HCT116 (cell line): ENCODE measurements around the gene RTL3. TPM values are rescaled to one million over a fixed set of nuclear protein-coding genes. Genes with fewer than 3 reads are reported as not detected.
"Not testable (repeated sequence)": the region's sequence is repeated elsewhere in the genome, so short reads cannot be mapped to it uniquely, and the experiment has no call there.

ENCODE experiments used
- ATAC-seq: fragments of 200-7000 bp; cut with Tn5 transposase; 2 replicates; pipeline ENCODE4 v1.9.1; 2020; ENCODE audit warnings: mild to moderate bottlenecking, moderate library complexity
- BruUV-seq: library from RNA; stranded (reverse); fragments of 400-500 nt; replicated peaks from 2 replicates; lab custom pipeline; 2021; lab: Mats Ljungman, UMichigan
- CTCF ChIA-PET: fragments of 300-600 bp; sonication (Branson Sonifier 250); formaldehyde crosslinking; loops from one replicate; lab custom pipeline; 2021; ENCODE audit warnings: antibody characterized with exemption; lab: Charles Lee
- POLR2A ChIA-PET: fragments of 300-600, 350-600 bp; sonication (Branson Sonifier 250); formaldehyde crosslinking; loops from one replicate; lab custom pipeline; 2021; ENCODE audit warnings: antibody characterized with exemption; lab: Charles Lee
- RAD21 ChIA-PET, 2 experiments: fragments of 300-600 bp; sonication (Branson Sonifier 250); formaldehyde crosslinking; loops; one replicate each; lab custom pipeline; 2023; ENCODE audit warnings: low total read pairs in 2 of 2; ENCODE audit not compliant: uncharacterized antibody in 2 of 2, unreplicated experiment in 2 of 2, low non-redundant PET in 1 of 2; lab: Charles Lee
- DNase-seq: peaks from one replicate; pipeline ENCODE4 v3.0.0-alpha.2; 2010; ENCODE audit warnings: low read depth, low spot score
- H2AFZ ChIP-seq: fragments of 200-600 bp; shearing (Covaris generic), sonication (generic); 2 replicates; pipeline ENCODE4 v1.6.1; 2017; ENCODE audit warnings: low read depth, mixed run types, mixed read lengths, antibody characterized with exemption, low read length; ENCODE audit not compliant: poor library complexity, severe bottlenecking
- H3K27ac ChIP-seq: 2 replicates; pipeline ENCODE4 v1.5.1; 2012; ENCODE audit warnings: low read depth, low read length
- H3K27me3 ChIP-seq: fragments of 200-600 bp; sonication (generic); 2 replicates; pipeline ENCODE4 v1.6.1; 2016; ENCODE audit warnings: mixed run types, low read length, mixed read lengths; ENCODE audit not compliant: insufficient read depth
- H3K36me3 ChIP-seq, 2 experiments: fragments of 200-500 bp in 1 of 2; fragments of 200-600 bp in 1 of 2; sonication (Bioruptor generic) in 1 of 2; sonication (generic) in 1 of 2; 2 replicates each; pipeline versions ENCODE4 v1.5.1 to v1.6.1; 2014 to 2016; ENCODE audit warnings: low read length in 2 of 2, inconsistent platforms in 1 of 2, mixed read lengths in 1 of 2, mixed run types in 1 of 2; ENCODE audit not compliant: insufficient read depth in 2 of 2, control insufficient read depth in 1 of 2
- H3K4me1 ChIP-seq, 2 experiments: fragments of 200-600 bp in 1 of 2; sonication (generic) in 1 of 2; 2 replicates each; pipeline versions ENCODE4 v1.5.1 to v1.6.1; 2012 to 2017; ENCODE audit warnings: low read length in 2 of 2, inconsistent platforms in 1 of 2, mild to moderate bottlenecking in 1 of 2, mixed read lengths in 1 of 2, mixed run types in 1 of 2, moderate library complexity in 1 of 2; ENCODE audit not compliant: insufficient read depth in 2 of 2, control insufficient read depth in 1 of 2
- H3K4me2 ChIP-seq: fragments of 200-600 bp; sonication (generic); 2 replicates; pipeline ENCODE4 v1.6.1; 2017; ENCODE audit warnings: mixed run types, low read length, mixed read lengths
- H3K4me3 ChIP-seq, 2 experiments: fragments of 200-600 bp in 1 of 2; sonication (generic) in 1 of 2; replicated peaks in 1 of 2; 2 replicates each; pipeline ENCODE4 v1.5.1; 2011 to 2016; ENCODE audit warnings: low read length in 2 of 2, control low read depth in 1 of 2, low read depth in 1 of 2, mild to moderate bottlenecking in 1 of 2, mixed read lengths in 1 of 2, mixed run types in 1 of 2
- H3K79me2 ChIP-seq: fragments of 200-600 bp; sonication (generic); 2 replicates; pipeline ENCODE4 v1.6.1; 2017; ENCODE audit warnings: mild to moderate bottlenecking, mixed run types, low read length, moderate library complexity, mixed read lengths; ENCODE audit not compliant: insufficient read depth
- H3K9ac ChIP-seq: fragments of 200-600 bp; sonication (generic); 2 replicates; pipeline ENCODE4 v1.6.1; 2016; ENCODE audit warnings: low read length, mixed read lengths
- H3K9me2 ChIP-seq: fragments of 200-600 bp; sonication (generic), shearing (Covaris generic); 2 replicates; pipeline ENCODE4 v1.6.1; 2017; ENCODE audit warnings: mixed run types, mild to moderate bottlenecking, moderate library complexity; ENCODE audit not compliant: insufficient read depth
- H3K9me3 ChIP-seq, 2 experiments: fragments of 200-500 bp in 1 of 2; fragments of 200-600 bp in 1 of 2; sonication (Bioruptor generic) in 1 of 2; sonication (generic) in 1 of 2; 2 replicates each; pipeline ENCODE4 v1.6.1; 2014 to 2017; ENCODE audit warnings: low read length in 2 of 2, mixed read lengths in 2 of 2, inconsistent platforms in 1 of 2, low read depth in 1 of 2, mild to moderate bottlenecking in 1 of 2, mixed run types in 1 of 2, moderate library complexity in 1 of 2; ENCODE audit not compliant: control insufficient read depth in 1 of 2, insufficient read depth in 1 of 2
- H4K20me1 ChIP-seq: fragments of 200-600 bp; sonication (generic), shearing (Covaris generic); 2 replicates; pipeline ENCODE4 v1.6.1; 2017; ENCODE audit warnings: mixed run types, mild to moderate bottlenecking, moderate library complexity; ENCODE audit not compliant: insufficient read depth
- ATF3 ChIP-seq: IDR thresholded peaks from 2 replicates; pipeline ENCODE4 v1.6.1; 2012
- CEBPB ChIP-seq: IDR thresholded peaks from 2 replicates; pipeline ENCODE4 v1.6.1; 2012; ENCODE audit warnings: low read depth
- EZH2phosphoT487 ChIP-seq: fragments of 200-600 bp; IDR thresholded peaks from 2 replicates; pipeline ENCODE4 v1.6.1; 2018; ENCODE audit warnings: antibody characterized with exemption, borderline replicate concordance
- SIN3A ChIP-seq: IDR thresholded peaks from 2 replicates; pipeline ENCODE4 v1.6.1; 2012; ENCODE audit warnings: low read depth
- SRF ChIP-seq: IDR thresholded peaks from 2 replicates; pipeline ENCODE4 v1.6.1; 2012; ENCODE audit warnings: low read depth
- TCF7L2 ChIP-seq: IDR thresholded peaks from 2 replicates; pipeline ENCODE4 v1.7.0; 2011; ENCODE audit warnings: borderline replicate concordance, inconsistent platforms; ENCODE audit not compliant: insufficient read depth, insufficient read length; ENCODE audit errors: extremely low read depth
- YY1 ChIP-seq: IDR thresholded peaks from 2 replicates; pipeline ENCODE4 v1.6.1; 2011; ENCODE audit warnings: low read length, low read depth, moderate library complexity, mild to moderate bottlenecking; ENCODE audit not compliant: insufficient replicate concordance; ENCODE audit errors: extremely low read depth
- intact Hi-C: fragments of 100-400 bp; cut with micrococcal nuclease; formaldehyde crosslinking; loops from 2 replicates; pipeline ENCODE4 v1.10.0; 2022
- total RNA-seq: library from RNA; stranded (reverse); gene quantifications from one replicate; pipeline ENCODE4 v1.2.1, GENCODE V29; 2021; ENCODE audit not compliant: unreplicated experiment

RTL3 gene
- total RNA-seq, 1 experiment from 2014 or later = not detected

GRCh38 chrX:78643096-78643495, 16.0 kb downstream of the RTL3 start:
- Histone ChIP-seq H3K9ac (no peak overlapping the region), H3K4me2 (no peak overlapping the region), H2AFZ (no peak overlapping the region), H3K4me1 (no peaks in the 10 kb centered on the region), H3K9me2 (no peaks in the 10 kb centered on the region), H3K27me3 (no peaks in the 10 kb centered on the region), H3K27ac (no peak overlapping the region), H3K9me3 (no peaks in the 10 kb centered on the region), H3K79me2 (no peaks in the 10 kb centered on the region), H3K36me3 (no peaks in the 10 kb centered on the region), H3K4me3 (no peak overlapping the region), H4K20me1 (no peaks in the 10 kb centered on the region)
- ATAC-seq (no peak), DNase-seq (no peak)
- TF ChIP-seq ATF3 (no peak), CEBPB (no peak), EZH2phosphoT487 (no peak), SRF (no peak), TCF7L2 (no peak), SIN3A (no peak), YY1 (no peak)
- intact Hi-C loops = no loop called here
- ChIA-PET RAD21 (no interaction called here), CTCF (no interaction called here), POLR2A (no interaction called here)
- BruUV-seq = no TSS peak

- CTCF ChIA-PET, H3K4me3 ChIP-seq, ATAC-seq, BruUV-seq, RAD21 ChIA-PET, H3K36me3 ChIP-seq, intact Hi-C loops, H3K9me3 ChIP-seq, H3K79me2 ChIP-seq, H3K27me3 ChIP-seq, H3K4me2 ChIP-seq, DNase-seq, H3K4me1 ChIP-seq, POLR2A ChIA-PET, H3K9me2 ChIP-seq, H2AFZ ChIP-seq, H4K20me1 ChIP-seq, H3K9ac ChIP-seq, H3K27ac ChIP-seq: not testable (repeated sequence)
Measured at GRCh38 chrX:78636096-78636495, 23.0 kb downstream of the RTL3 start.
